ENCODE measurements around the gene ZNF335. TPM values are rescaled to one million over a fixed set of nuclear protein-coding genes. Genes with fewer than 3 reads are reported as not detected.

ZNF335 gene
- total and polyA plus RNA-seq, 2 donors (not counting 3 experiments of a cell fraction or from before 2014, with no cell fraction given), result 17.3 to 22.8 TPM

- no peak overlapping the region for H3K27ac ChIP-seq (ENCODE audit: insufficient read depth, low read depth, low read length)
- dilution Hi-C loops (cut with MboI; ENCODE audit: extremely low pct_ligation_motif_present, low sequenced_read_pairs) (no loop called here), intact Hi-C loops (cut with micrococcal nuclease) (no loop called here)
- no TSS peak for BruUV-seq (replicated peaks)
- peaks cover 27 to 54% of the 10 kb centered on the region in 2 experiments for H3K36me3 ChIP-seq (ENCODE audit: control insufficient read depth in 2 of 2, extremely low read depth in 1 of 2, insufficient read depth in 2 of 2, low read length in 2 of 2)
- ChIA-PET CTCF (interaction anchor here (0.8 to 5.2 kb wide), 6 partner anchors 12 to 159 kb away, joined by 3 to 40 read pairs (median 4); no protein-coding TSS in a partner anchor), POLR2A (no interaction called here)
- H3K9ac ChIP-seq (replicated peaks; ENCODE audit: extremely low read depth, insufficient read depth, low read length), result no peak overlapping the region
- no peaks in the 10 kb centered on the region for H3K9me3 ChIP-seq (replicated peaks; ENCODE audit: control insufficient read depth, insufficient read depth, low read length)
- DNase-seq (ENCODE audit: low read depth, low spot score), result no peak
- no peak overlapping the region for H3K4me2 ChIP-seq (ENCODE audit: insufficient read depth, low read length)
- no peaks in the 10 kb centered on the region for H3K9me1 ChIP-seq (replicated peaks; ENCODE audit: control insufficient read depth, extremely low read depth, insufficient read depth, low read length)
- no peak for FAIRE-seq
- no peak overlapping the region for H2AFZ ChIP-seq (ENCODE audit: low read depth, low read length)
- H4K20me1 ChIP-seq (replicated peaks; ENCODE audit: control insufficient read depth, extremely low read depth, insufficient read depth, low read length), result no peaks in the 10 kb centered on the region
- no peaks in the 10 kb centered on the region for H3K79me2 ChIP-seq (ENCODE audit: control insufficient read depth, insufficient read depth, low read length)
- TF ChIP-seq EZH2 (IDR thresholded peaks at IDR 0.05; ENCODE audit: borderline replicate concordance, low read depth, low read length, severe bottlenecking) (no peak), FOS (IDR thresholded peaks at IDR 0.05; ENCODE audit: borderline replicate concordance, insufficient read depth, low read length) (no peak), MAX (IDR thresholded peaks at IDR 0.05; ENCODE audit: insufficient read depth, insufficient read length) (no peak), MYC (IDR thresholded peaks at IDR 0.05; ENCODE audit: low read depth, low read length) (no peak), JUN (IDR thresholded peaks at IDR 0.05; ENCODE audit: borderline replicate concordance, insufficient read depth, insufficient read length, low read depth) (no peak), POLR2AphosphoS5 (IDR thresholded peaks at IDR 0.05; ENCODE audit: insufficient read depth, low read depth, low read length) (no peak), GATA2 (IDR thresholded peaks at IDR 0.05; ENCODE audit: insufficient read depth, insufficient read length, low read depth, low read length) (no peak), POLR2A (IDR thresholded peaks at IDR 0.05; ENCODE audit: low read depth, low read length) (no peak), CTCF (IDR thresholded peaks at IDR 0.05; ENCODE audit: extremely low read depth in 1 of 2, insufficient read depth in 1 of 2, low read depth in 1 of 2, low read length in 2 of 2) (no peak)
- no peaks in the 10 kb centered on the region for H3K4me1 ChIP-seq (ENCODE audit: control insufficient read depth, extremely low read depth, insufficient read depth, low read length)
- no peaks in the 10 kb centered on the region for H3K27me3 ChIP-seq (ENCODE audit: control insufficient read depth in 2 of 2, insufficient read depth in 2 of 2, low read length in 2 of 2)
- H3K4me3 ChIP-seq (replicated peaks in 1 of 3; ENCODE audit: insufficient read depth in 1 of 3, low read depth in 1 of 3, low read length in 3 of 3), result no peak overlapping the region
Observed at GRCh38 chr20:45958593-45958992, 13.4 kb downstream of the ZNF335 start.
